Ishikawa (cell line): ENCODE data around the gene CIAO2A.

Source experiments
- EGR1 ChIP-seq: IDR thresholded peaks from 2 replicates; pipeline ENCODE4 v1.6.1; 2012
- USF1 ChIP-seq: IDR thresholded peaks from 2 replicates; pipeline ENCODE4 v1.6.1; 2012

- TF ChIP-seq USF1 (no peak), EGR1 (no peak)
Observed at GRCh38 chr15:64132217-64132616, 38.6 kb upstream of the CIAO2A start.
